NCI-H82 treated with DMSO at 0.1 percent for 48 hours (cell line): ENCODE data around the gene SLC66A2.

Experiments used
- DNase-seq: peaks from one replicate; lab custom pipeline; 2025; ENCODE audit not compliant: unreplicated experiment; lab: John Stamatoyannopoulos, UW

The SLC66A2 gene

DNA sequence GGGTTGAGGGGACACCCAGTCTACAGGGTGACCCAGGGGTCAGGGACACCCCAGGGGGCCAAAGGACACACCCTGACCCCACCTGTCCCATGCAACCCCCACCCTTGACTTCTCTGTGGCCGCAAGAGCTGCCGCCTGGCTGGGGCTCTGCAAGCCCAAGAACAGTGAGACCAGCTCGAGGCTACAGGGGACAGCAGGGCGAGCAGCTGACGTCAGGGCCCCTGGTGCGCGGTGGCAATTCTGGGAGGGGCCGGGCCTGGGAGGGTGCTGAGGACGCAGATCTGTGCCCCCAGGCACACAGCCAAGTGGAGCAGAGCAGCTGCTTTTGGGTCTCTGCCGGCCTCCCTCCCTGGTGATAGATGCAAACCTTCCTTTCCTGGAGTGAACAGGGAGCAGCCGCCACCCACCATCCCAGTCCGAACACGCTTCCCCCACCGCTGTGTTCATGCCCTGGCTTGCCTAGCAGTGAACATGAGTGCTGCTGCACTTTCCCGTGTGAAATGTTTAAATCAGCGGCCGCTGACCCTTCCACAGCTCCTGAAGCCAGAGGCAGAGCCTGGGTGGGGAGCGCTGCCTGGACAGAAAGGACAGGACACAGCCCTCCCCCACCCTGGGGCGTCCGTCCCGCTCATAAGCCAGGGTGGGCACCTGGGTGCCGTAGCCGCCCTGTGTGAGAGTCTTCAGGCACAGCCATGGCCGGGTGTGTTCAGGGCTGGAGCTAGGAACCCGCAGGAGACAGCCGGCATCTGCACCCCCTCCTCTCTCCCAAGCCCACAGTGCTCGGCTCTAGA, 46.9 kb downstream of the SLC66A2 start:
- no peak for DNase-seq

DNA sequence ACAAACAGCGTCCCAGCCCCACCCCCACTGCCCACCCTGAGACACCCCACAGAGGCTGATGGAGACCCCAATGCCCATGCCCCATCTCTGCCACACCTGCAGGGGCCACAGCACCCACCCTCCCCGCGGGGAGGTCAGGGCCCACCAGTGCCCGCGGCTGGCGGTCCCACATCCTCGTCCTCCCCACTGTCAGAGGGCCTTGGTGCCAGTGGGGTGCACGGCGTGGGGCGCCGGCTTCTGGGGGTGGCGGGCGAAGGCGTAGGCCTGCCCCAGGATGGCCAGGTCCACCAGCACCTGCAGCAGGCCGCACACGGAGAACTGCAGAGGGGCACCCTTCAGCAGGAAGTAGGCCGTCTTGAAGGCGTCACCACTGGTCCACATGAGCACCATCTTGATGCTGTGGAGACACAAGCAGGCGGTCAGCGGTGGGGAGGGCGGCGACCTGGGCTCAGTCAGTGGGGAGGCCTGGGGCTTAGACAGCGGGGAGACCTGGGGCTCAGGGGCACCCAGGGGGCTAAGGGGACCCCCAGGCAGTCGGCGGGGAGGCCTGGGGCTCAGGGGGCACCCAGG, 47.6 kb downstream of the SLC66A2 start:
- no peak for DNase-seq

- no peak for DNase-seq
Observed at GRCh38 chr18:79903071-79903635, 48.3 kb downstream of the SLC66A2 start.

DNA sequence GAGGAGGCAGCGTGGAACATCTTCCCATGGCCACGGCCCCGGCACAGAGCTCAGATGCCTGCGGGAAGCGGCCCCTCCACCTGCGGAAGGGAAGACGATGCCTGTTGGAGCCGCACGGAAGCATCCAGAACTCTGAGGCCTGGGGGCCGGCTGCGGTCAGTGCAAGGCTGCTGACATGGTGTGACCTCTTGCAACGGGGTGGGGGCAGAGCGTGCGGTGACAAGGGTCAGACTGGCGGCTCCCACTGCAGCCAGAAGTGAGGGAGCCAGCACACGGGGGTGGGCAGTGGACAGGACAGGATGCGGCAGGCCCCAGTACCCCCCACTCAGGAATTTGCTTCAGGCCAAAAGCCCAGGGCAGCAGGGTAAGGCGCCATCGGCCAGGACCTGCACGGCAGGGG, 48.8 kb downstream of the SLC66A2 start:
- DNase-seq, result no peak

- DNase-seq, result no peak
Observed at GRCh38 chr18:79902075-79902474, 49.4 kb downstream of the SLC66A2 start.

GRCh38 chr18:79901665-79902064, 49.8 kb downstream of the SLC66A2 start:
- DNase-seq, result no peak

DNA sequence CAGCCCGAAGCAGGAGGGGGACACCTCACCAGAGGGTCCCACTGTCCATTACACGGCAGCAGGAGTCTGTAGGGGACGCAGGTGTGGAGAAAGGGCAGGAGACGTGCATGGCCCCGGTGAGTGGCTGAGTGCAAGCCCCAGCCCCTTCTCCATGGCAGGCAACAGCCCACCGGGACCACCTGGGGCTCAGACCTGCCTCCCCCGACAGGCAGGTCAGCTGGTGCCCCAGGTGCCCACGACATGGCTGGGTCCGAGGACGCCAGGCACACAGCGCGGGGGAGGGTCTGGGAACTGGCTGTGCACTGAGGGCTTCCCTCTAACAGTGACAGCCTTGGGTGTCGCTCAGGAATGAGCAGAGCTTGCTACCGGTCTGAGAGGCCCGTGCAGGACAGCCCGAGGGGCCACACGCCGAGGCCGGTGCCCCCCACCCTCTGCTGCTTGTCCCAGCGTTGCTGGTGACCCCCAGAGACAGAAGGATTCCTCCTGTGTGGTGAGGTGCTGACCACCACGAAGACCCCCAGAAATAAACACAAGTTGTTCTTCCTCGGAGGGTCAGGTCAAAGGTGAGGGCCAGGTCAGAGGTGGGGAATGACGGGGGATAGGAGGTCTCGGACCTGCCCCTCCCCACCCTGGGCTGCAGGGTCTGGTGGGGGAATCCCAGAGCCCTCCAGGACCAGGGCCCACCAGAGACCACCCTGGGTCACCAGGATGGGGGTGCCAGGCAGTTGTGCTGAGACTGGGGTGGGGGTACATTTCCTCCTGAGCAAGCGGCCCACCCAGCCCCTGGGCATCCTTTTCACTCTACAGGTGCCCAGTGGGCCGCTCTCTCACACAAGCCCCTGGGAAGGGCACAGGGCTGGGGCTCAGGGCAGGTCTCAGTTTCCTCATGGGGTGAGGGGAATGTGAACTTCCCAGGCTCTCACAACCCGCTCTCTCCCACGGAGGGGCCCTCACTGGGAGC, 50.6 kb downstream of the SLC66A2 start:
- DNase-seq, result no peak

DNA sequence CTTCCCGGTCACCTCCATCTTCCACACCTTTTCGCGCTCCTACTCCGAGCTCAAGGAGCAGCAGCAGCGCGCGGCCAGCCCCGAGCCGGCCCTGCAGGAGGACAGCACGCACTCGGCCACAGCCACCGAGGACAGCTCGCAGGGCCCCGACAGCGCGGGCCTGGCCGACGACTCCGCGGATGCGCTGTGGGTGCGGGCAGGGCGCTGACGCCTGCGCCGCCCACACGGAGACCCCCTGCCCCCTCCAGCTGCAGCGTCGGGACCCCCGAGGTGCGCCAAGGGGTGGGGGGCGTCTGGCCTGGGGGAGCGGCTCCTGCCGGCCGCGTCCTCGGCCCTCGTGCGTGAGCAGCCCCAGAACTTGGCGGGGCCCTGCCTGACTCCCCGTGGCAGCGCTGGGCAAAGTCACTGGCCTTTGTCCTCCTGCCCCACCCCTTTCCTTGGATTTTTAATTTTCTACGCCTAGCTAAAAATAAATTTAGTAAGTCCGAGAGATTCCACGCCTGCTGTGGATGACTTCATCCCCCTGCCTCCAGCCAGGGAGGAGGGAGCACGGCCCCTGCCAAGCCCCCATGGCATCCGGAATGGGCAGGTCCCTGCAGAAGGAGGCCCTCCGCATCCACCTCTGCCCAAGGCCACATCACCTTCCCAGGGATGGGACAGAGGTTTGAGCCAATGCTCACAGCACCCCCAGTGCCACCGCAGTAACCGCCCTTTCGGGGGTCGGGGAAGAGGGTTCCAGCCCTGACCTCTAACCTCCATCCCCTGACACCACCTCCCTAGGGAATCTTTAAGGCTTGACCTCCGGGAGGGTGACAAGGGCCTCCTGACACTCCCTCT, 51.6 kb downstream of the SLC66A2 start:
- DNase-seq, result no peak

- DNase-seq, result no peak
Observed at GRCh38 chr18:79898952-79899608, 52.4 kb downstream of the SLC66A2 start.

DNA sequence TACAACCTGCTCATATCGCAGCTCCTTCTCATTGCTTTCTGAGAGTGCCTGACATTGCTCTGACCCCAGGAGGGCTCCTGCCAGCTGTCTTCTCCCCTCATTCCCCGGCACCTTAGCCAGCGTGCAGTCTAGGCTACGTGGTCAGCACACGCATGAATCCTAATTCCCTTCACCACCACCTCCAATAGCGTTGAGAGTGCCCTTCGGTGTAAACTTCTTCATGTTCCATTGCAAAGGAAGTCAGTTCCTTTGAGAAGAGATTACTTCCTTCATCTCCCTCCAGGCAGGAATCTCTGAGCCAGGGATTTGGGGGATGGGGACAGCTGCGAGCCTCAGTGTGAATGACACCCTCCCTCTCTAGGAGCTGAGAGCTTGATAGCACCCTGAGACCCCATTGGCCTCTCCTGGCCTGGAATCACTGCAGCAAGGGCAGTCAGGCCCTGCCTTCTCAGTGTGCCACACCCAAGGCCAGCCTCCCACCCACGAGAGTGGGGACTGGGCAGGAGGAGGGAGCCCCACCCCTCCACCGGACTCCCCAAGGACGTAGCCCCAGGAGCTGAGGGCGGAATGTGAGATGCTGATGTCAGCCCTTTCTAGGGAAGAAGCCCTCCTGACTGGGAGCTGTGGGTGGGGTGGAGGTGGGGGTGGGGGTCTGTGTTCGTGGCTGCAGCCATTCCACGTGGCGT, 53.4 kb downstream of the SLC66A2 start:
- DNase-seq, result no peak

- no peak for DNase-seq
Observed at GRCh38 chr18:79896738-79897137, 54.7 kb downstream of the SLC66A2 start.

- no peak for DNase-seq
Observed at GRCh38 chr18:79890674-79891073, 60.8 kb downstream of the SLC66A2 start.

DNA sequence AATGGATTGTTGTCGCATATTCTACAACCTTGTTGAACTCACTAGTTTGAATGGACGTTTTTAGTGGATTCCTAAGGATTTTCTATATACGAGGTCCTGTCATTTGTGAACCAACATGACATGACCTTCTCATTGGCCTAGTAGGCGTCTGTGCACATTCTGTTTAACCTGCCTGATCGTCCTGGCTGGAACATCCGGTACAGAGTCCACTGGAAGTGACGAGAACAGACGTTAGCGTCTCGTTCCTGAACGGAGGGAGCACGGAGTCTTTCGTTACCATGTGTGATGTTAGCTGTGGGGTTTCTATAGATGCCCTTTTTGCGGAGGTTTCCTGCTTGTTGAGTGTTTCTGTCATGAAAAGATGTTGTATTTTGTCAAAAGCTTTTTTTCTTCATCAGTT, 61.9 kb downstream of the SLC66A2 start:
- DNase-seq, result no peak

DNA sequence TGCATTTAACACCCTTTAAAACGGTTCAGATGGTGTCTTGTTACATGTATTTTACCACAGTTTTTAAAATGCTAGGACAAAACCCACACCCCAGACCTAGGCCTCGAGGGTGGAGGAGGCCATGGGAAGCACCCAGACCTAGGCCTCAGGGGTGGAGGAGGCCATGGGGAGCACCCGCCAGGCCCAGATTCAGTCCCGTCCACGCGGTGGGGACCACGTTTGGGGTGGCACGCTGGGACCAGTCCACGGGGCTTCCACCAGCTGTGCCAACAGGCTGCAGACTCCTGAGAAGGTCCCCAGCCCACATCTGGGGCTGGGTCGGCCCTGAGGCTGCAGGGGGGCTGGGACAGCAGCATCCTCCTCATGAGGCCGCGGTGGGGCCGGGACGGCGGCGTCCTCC, 63.4 kb downstream of the SLC66A2 start:
- DNase-seq, result no peak

DNA sequence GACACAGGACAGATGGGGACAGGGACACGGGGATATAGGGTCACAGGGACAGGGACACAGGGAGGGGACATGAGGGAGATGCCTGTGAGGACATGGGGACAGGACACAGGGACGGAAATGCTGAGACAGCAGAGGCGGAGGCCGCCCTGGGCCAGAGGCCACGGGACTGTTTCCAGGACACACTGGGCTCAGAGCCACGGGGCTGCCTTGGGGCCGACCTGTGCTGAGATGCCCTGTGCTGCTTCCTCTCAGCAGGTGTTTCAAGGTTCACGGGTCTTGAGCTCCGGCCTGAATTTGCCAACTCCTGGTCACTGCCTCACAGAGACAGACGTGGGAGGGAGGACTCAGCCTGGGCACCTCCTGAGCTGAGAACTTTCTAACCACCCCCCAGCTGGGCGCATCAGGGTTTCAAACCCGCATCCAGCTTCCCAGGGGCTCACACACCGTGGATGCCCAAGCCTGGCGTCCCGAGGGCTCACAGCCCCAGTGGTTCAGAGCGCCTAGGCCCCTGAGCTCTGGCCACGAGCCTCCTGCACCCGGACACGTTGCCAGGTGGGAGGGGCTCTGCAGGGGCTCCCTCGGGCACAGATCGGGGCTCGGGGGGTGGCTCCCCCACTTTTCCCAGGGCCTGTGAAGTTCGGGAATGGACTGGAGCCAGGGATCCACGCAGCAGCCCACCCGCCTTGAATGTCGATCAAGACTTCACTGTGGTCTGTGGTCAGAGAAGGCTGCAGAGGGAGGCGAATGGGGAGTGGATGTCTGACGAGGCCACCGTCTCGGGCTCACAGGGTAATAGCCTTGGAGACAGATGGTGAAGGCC, 64.1 kb downstream of the SLC66A2 start:
- no peak for DNase-seq

DNA sequence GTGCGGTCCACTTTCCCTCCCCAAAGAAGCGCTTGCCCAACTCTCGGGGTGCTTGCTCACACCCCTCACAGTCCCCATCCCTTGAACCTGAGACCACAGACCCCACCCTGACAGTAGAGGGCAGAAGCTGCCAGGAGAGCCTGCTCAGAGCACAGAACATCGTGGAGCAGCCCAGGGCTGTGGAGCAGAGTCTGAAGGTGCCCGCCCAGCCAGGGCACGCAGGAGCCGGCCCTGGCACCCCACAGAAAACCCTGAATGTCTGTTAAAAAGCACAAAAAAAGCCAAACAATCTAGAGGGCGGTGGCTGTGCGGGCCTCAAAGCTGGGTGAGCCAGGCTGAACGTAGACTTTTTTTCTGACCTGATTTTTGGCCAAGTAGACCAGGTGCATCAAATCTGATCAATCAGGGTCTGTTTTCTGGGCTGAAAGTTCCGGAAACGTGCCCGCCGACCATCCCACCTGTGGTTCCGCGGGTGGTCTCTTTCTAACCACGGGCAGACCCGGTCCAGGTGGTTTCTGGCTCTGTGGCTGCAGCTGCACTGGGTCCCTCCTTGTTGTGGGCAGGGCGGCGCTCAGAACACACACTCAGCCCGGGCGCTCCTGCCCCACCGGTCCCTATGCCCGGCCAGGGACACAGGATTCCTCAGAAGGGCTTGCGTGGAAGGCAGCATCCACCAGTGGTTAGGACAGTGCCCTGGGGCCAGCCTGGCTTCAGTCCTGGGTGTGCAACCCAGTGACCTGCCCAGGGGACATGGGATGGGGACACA, 66.3 kb downstream of the SLC66A2 start:
- no peak for DNase-seq

GRCh38 chr18:79884294-79884962, 67.0 kb downstream of the SLC66A2 start:
- DNase-seq, result no peak
